Smooth muscle cell (in vitro differentiated cells): ENCODE results near the gene TEDC2. TPM values are rescaled to one million over a fixed set of nuclear protein-coding genes. Genes with fewer than 3 reads are reported as not detected.

Experiments
- DNase-seq: peaks from one replicate; lab custom pipeline; 2025; ENCODE audit not compliant: unreplicated experiment; lab: John Stamatoyannopoulos, UW
- H2AFZ ChIP-seq: fragments of 200-600 bp; sonication (generic); 2 replicates; pipeline ENCODE4 v1.6.0; 2016; ENCODE audit warnings: antibody characterized with exemption, low read depth, mild to moderate bottlenecking
- H3F3A ChIP-seq: fragments of 200-600 bp; sonication (generic); 2 replicates; pipeline ENCODE4 v1.6.0; 2017; ENCODE audit warnings: antibody characterized with exemption, low read depth
- H3K27ac ChIP-seq: fragments of 200-600 bp; sonication (generic); 2 replicates; pipeline ENCODE4 v1.5.1; 2016; ENCODE audit warnings: low read depth, mild to moderate bottlenecking
- H3K27me3 ChIP-seq: fragments of 200-600 bp; sonication (generic); 2 replicates; pipeline ENCODE4 v1.6.1; 2016; ENCODE audit warnings: low read depth, mild to moderate bottlenecking
- H3K36me3 ChIP-seq: fragments of 200-600 bp; sonication (generic); 2 replicates; pipeline ENCODE4 v1.5.1; 2016; ENCODE audit warnings: low read depth
- H3K4me1 ChIP-seq: fragments of 200-600 bp; sonication (generic); 2 replicates; pipeline ENCODE4 v1.5.1; 2016; ENCODE audit warnings: low read depth
- H3K4me2 ChIP-seq: fragments of 200-600 bp; sonication (generic); 2 replicates; pipeline ENCODE4 v1.6.0; 2016; ENCODE audit warnings: mild to moderate bottlenecking
- H3K4me3 ChIP-seq: fragments of 200-600 bp; sonication (generic); 2 replicates; pipeline ENCODE4 v1.5.1; 2016; ENCODE audit warnings: mild to moderate bottlenecking
- H3K79me2 ChIP-seq: fragments of 200-600 bp; sonication (generic); 2 replicates; pipeline ENCODE4 v1.6.0; 2016; ENCODE audit warnings: low read depth, mild to moderate bottlenecking
- H3K9ac ChIP-seq: fragments of 200-600 bp; sonication (generic); 2 replicates; pipeline ENCODE4 v1.6.0; 2016; ENCODE audit warnings: low read depth
- H3K9me3 ChIP-seq: fragments of 200-600 bp; sonication (generic); replicated peaks from 2 replicates; pipeline ENCODE4 v1.5.1; 2016; ENCODE audit warnings: low read depth
- H4K20me1 ChIP-seq: fragments of 200-600 bp; sonication (generic); 2 replicates; pipeline ENCODE4 v1.6.0; 2016; ENCODE audit warnings: low read depth
- WGBS: methylation state at CpG from one replicate; pipeline ENCODE4 v1.1.7; 2016; ENCODE audit warnings: low lambda C conversion rate; 5-methylcytosine and 5-hydroxymethylcytosine counted together
- polyA plus RNA-seq: library from polyadenylated mRNA; unstranded; fragments of >200 nt; fragmentation: Nextera tagmentation; extraction: Ambion mirVana; gene quantifications from 2 replicates; pipeline ENCODE4 v1.2.1, GENCODE V29; 2016
- total RNA-seq: library from RNA; depleted of rRNA; stranded (reverse); fragments of >200 nt; gene quantifications from 2 replicates; pipeline ENCODE4 v1.2.3, GENCODE V29; 2014
- TF ChIP-seq, protein P1 (sequence below): fragments of 200-600 bp; sonication (generic); IDR thresholded peaks from 2 replicates; pipeline ENCODE4 v1.5.1; 2017; ENCODE audit warnings: borderline replicate concordance, mild to moderate bottlenecking, antibody characterized with exemption; ENCODE audit not compliant: insufficient read depth, poor library complexity, severe bottlenecking

The TEDC2 gene
- total and polyA plus RNA-seq, 2 experiments from 2014 or later: 8.0 to 13.3 TPM

GRCh38 chr16:2497116-2497630 lies 37.3 kb downstream of the TEDC2 start:
- H3K27ac ChIP-seq: no peak overlapping the region
- no peak for DNase-seq
- H3K4me1 ChIP-seq: no peaks in the 10 kb centered on the region
- no peaks in the 10 kb centered on the region for H3K27me3 ChIP-seq
- H4K20me1 ChIP-seq: no peaks in the 10 kb centered on the region
- no peaks in the 10 kb centered on the region for H3K9me3 ChIP-seq
- H3K9ac ChIP-seq: no peak overlapping the region
- no peaks in the 10 kb centered on the region for H3K79me2 ChIP-seq
- no peaks in the 10 kb centered on the region for H3F3A ChIP-seq
- no peak overlapping the region for H3K4me3 ChIP-seq
- 92% methylated on average over 21 of the region's 21 CpGs for WGBS
- no peak overlapping the region for H2AFZ ChIP-seq
- TF ChIP-seq, protein P1, sequence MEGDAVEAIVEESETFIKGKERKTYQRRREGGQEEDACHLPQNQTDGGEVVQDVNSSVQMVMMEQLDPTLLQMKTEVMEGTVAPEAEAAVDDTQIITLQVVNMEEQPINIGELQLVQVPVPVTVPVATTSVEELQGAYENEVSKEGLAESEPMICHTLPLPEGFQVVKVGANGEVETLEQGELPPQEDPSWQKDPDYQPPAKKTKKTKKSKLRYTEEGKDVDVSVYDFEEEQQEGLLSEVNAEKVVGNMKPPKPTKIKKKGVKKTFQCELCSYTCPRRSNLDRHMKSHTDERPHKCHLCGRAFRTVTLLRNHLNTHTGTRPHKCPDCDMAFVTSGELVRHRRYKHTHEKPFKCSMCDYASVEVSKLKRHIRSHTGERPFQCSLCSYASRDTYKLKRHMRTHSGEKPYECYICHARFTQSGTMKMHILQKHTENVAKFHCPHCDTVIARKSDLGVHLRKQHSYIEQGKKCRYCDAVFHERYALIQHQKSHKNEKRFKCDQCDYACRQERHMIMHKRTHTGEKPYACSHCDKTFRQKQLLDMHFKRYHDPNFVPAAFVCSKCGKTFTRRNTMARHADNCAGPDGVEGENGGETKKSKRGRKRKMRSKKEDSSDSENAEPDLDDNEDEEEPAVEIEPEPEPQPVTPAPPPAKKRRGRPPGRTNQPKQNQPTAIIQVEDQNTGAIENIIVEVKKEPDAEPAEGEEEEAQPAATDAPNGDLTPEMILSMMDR: no peak
- H3K4me2 ChIP-seq: no peak overlapping the region
- no peaks in the 10 kb centered on the region for H3K36me3 ChIP-seq

- WGBS: 97% methylated on average over 26 of the region's 26 CpGs
- Histone ChIP-seq H3K36me3 (no peaks in the 10 kb centered on the region), H4K20me1 (no peaks in the 10 kb centered on the region), H3F3A (no peaks in the 10 kb centered on the region), H3K4me2 (no peak overlapping the region), H3K27me3 (no peaks in the 10 kb centered on the region), H3K79me2 (no peaks in the 10 kb centered on the region), H3K9me3 (no peaks in the 10 kb centered on the region), H2AFZ (no peak overlapping the region), H3K9ac (no peak overlapping the region), H3K4me1 (no peaks in the 10 kb centered on the region), H3K27ac (no peak overlapping the region), H3K4me3 (no peak overlapping the region)
- no peak for DNase-seq
- TF ChIP-seq, protein P1: no peak
Measured at GRCh38 chr16:2497695-2498484, 38.0 kb downstream of the TEDC2 start.

DNA sequence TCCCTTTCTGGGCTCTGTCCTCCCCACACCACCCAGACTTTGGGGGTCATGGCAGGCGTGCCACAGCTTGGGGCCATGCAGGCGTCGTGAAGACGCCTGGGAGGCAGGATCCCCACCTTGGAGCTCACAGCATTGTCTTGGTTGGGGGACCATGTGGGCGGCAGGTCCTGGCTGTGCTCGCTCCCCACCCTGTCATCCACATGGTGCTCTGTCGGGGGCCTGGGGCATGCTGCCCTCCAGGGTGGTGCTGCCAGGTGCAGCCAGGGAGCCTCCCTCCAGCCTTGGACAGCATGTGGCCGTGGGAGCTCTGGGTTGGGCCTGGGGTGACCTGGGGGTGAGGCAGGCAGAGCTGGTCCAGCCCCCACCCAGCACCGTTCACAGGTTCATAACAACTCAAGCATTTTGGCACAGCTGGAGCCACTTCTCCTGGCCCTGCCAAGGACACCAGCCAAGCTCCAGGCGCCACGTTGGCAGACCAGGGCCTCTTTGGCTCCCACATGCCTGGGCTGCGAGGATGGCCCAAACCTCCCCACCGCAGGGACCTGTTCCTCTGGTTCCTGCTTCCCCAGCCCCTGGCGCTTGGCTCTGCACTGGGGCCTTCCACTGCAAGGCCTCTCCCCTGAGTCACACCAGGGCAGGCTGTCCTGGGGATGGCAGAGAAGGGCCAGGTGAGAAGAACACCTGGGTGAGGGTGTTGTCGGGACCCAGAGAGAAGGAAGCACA lies 38.8 kb downstream of the TEDC2 start:
- H3K4me3 ChIP-seq: no peak overlapping the region
- peaks cover 2% of the 10 kb centered on the region for H3F3A ChIP-seq
- H2AFZ ChIP-seq: no peak overlapping the region
- TF ChIP-seq, protein P1: no peak
- H3K4me2 ChIP-seq: no peak overlapping the region
- WGBS: 94% methylated on average over 15 of the region's 15 CpGs
- no peak overlapping the region for H3K9ac ChIP-seq
- DNase-seq: no peak
- no peak overlapping the region for H3K27ac ChIP-seq
- no peaks in the 10 kb centered on the region for H3K4me1 ChIP-seq
- no peaks in the 10 kb centered on the region for H3K9me3 ChIP-seq
- no peaks in the 10 kb centered on the region for H4K20me1 ChIP-seq
- H3K79me2 ChIP-seq: no peaks in the 10 kb centered on the region
- no peaks in the 10 kb centered on the region for H3K27me3 ChIP-seq
- no peaks in the 10 kb centered on the region for H3K36me3 ChIP-seq
